ENCODE measurements around the gene COL1A1.

Gene COL1A1

GRCh38 chr17:50139185-50139783, 62.1 kb downstream of the COL1A1 start:
- DNase-seq, result no peak

GRCh38 chr17:50137042-50137441, 64.4 kb downstream of the COL1A1 start:
- DNase-seq, result no peak

- no peak for DNase-seq
Measured at GRCh38 chr17:50136096-50136687, 65.2 kb downstream of the COL1A1 start.

GRCh38 chr17:50135316-50136095, 65.9 kb downstream of the COL1A1 start:
- DNase-seq, result no peak

GRCh38 chr17:50134206-50135110, 67.0 kb downstream of the COL1A1 start:
- no peak for DNase-seq

- DNase-seq, result no peak
Measured at GRCh38 chr17:50133769-50134099, 67.7 kb downstream of the COL1A1 start.

All from activated CD4-positive, alpha-beta T cell treated with anti-CD3 and anti-CD28 coated beads, Interleukin-10, Interleukin-2, amounts not matched to agents 100 ng/mL and 50 ng/mL, durations not matched to agents 16 hours and 8 hours (primary cell).